ENCODE data around the gene CADPS2. TPM values are rescaled to one million over a fixed set of nuclear protein-coding genes. Genes with fewer than 3 reads are reported as not detected.

CADPS2 gene
- total RNA-seq, 1 donor from 2014 or later = 8.8 TPM

GRCh38 chr7:122709930-122710646 is 176.2 kb downstream of the CADPS2 start:
- Histone ChIP-seq H3K27me3 (ENCODE audit: control insufficient read depth, insufficient read depth, low read length) (no peaks in the 10 kb centered on the region), H3K4me3 (ENCODE audit: low read depth, low read length) (no peak overlapping the region), H3K36me3 (ENCODE audit: control insufficient read depth, insufficient read depth, low read length) (no peaks in the 10 kb centered on the region)
- no peak for TF ChIP-seq CTCF (IDR thresholded peaks at IDR 0.05; ENCODE audit: insufficient read depth, low read length, poor library complexity, severe bottlenecking)
- no peak for DNase-seq (ENCODE audit: low read depth)

GRCh38 chr7:122706836-122707235 is 179.4 kb downstream of the CADPS2 start:
- no peak for DNase-seq (ENCODE audit: low read depth)
- no peak for TF ChIP-seq CTCF (IDR thresholded peaks at IDR 0.05; ENCODE audit: insufficient read depth, low read length, poor library complexity, severe bottlenecking)
- Histone ChIP-seq H3K27me3 (ENCODE audit: control insufficient read depth, insufficient read depth, low read length) (no peaks in the 10 kb centered on the region), H3K36me3 (ENCODE audit: control insufficient read depth, insufficient read depth, low read length) (no peaks in the 10 kb centered on the region), H3K4me3 (ENCODE audit: low read depth, low read length) (no peak overlapping the region)

GRCh38 chr7:122702872-122703510 is 183.3 kb downstream of the CADPS2 start, which contains the start of gene RNF148:
RNF148 (minus strand) TSS chr7:122702922; CDS start chr7:122702750, 172 bp downstream.
- no peak for DNase-seq (ENCODE audit: low read depth)
- H3K27me3 ChIP-seq (ENCODE audit: control insufficient read depth, insufficient read depth, low read length) = no peaks in the 10 kb centered on the region
- TF ChIP-seq CTCF (IDR thresholded peaks at IDR 0.05; ENCODE audit: insufficient read depth, low read length, poor library complexity, severe bottlenecking) = no peak
- no peaks in the 10 kb centered on the region for H3K36me3 ChIP-seq (ENCODE audit: control insufficient read depth, insufficient read depth, low read length)
- no peak within 1 kb of the TSS for H3K4me3 ChIP-seq (ENCODE audit: low read depth, low read length)

DNA sequence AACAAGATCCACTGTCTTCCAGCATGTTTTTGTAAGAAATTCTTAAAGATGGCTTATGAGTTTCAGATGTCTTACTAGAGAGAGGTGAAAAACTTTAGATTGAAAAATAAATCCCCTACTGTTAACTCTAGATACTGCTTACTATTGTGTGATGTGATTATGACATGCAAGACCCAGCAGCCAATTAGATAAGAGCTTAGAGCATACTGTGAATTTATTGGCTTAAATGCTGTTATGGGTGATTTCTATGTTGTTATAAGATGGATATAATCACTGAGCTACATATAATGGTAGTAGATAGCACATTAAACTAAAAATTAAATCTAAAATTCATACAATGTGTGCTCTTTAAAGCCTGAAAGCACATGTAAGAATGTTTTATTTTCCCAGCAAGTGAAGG is 187.2 kb downstream of the CADPS2 start, which contains the start of gene RNF133:
Gene RNF133, minus strand, starts transcription at position 101 of the 400 bp plus-strand sequence. CDS start 199 bp downstream, outside the sequence.
- no peak within 1 kb of the TSS for H3K4me3 ChIP-seq (ENCODE audit: low read depth, low read length)
- no peak for TF ChIP-seq CTCF (IDR thresholded peaks at IDR 0.05; ENCODE audit: insufficient read depth, low read length, poor library complexity, severe bottlenecking)
- no peaks in the 10 kb centered on the region for H3K27me3 ChIP-seq (ENCODE audit: control insufficient read depth, insufficient read depth, low read length)
- no peak for DNase-seq (ENCODE audit: low read depth)
- no peaks in the 10 kb centered on the region for H3K36me3 ChIP-seq (ENCODE audit: control insufficient read depth, insufficient read depth, low read length)

GRCh38 chr7:122695816-122696215 is 190.4 kb downstream of the CADPS2 start:
- H3K27me3 ChIP-seq (ENCODE audit: control insufficient read depth, insufficient read depth, low read length) = no peaks in the 10 kb centered on the region
- DNase-seq (ENCODE audit: low read depth) = no peak
- no peak for TF ChIP-seq CTCF (IDR thresholded peaks at IDR 0.05; ENCODE audit: insufficient read depth, low read length, poor library complexity, severe bottlenecking)
- no peaks in the 10 kb centered on the region for H3K36me3 ChIP-seq (ENCODE audit: control insufficient read depth, insufficient read depth, low read length)
- H3K4me3 ChIP-seq (ENCODE audit: low read depth, low read length) = no peak overlapping the region
